A549 (cell line): ENCODE results near the gene NPM1. TPM values are rescaled to one million over a fixed set of nuclear protein-coding genes. Genes with fewer than 3 reads are reported as not detected.
"Not testable (repeated sequence)": the region's sequence is repeated elsewhere in the genome, so short reads cannot be mapped to it uniquely, and the experiment has no call there.

Experiments
- ATAC-seq, 2 experiments: fragments of 200-7000 bp in 1 of 2; fragments of >200 bp in 1 of 2; cut with Nextera tagmentation in 1 of 2; cut with Tn5 transposase in 1 of 2; 3 replicates each; pipeline versions ENCODE4 v1.8.0 to v1.9.1; 2018 to 2020; ENCODE audit warnings: mild to moderate bottlenecking in 1 of 2, moderate library complexity in 1 of 2
- CTCF ChIA-PET: fragments of 300-600 bp; sonication (Branson Sonifier 250); formaldehyde crosslinking; extraction: SDS; loops from one replicate; lab custom pipeline; 2021; ENCODE audit warnings: antibody characterized with exemption, inconsistent platforms; lab: Yijun Ruan, JAX
- POLR2A ChIA-PET: fragments of 350-600 bp; formaldehyde crosslinking; extraction: SDS; loops from one replicate; lab custom pipeline; 2021; ENCODE audit warnings: antibody characterized with exemption, inconsistent platforms; lab: Yijun Ruan, JAX
- DNase-seq, 2 experiments: peaks; one replicate each; pipeline versions ENCODE4 v3.0.0 to v3.0.0-alpha.2; 2011 to 2016; ENCODE audit warnings: low read depth in 1 of 2, low spot score in 1 of 2
- FAIRE-seq: peaks from 2 replicates; lab custom pipeline; 2011; peaks lifted over from hg19 to GRCh38; lab: Jason Lieb, UNC
- H3K27ac ChIP-seq, 2 experiments: fragments of >200 bp; sonication (Bioruptor Twin); formaldehyde crosslinking; 3 replicates each; pipeline ENCODE4 v1.5.1; 2016 to 2017
- H3K4me1 ChIP-seq: fragments of >200 bp; sonication (Bioruptor Twin); formaldehyde crosslinking; 3 replicates; pipeline ENCODE4 v1.6.1; 2016
- H3K4me2 ChIP-seq: fragments of >200 bp; sonication (Bioruptor Twin); formaldehyde crosslinking; 3 replicates; pipeline ENCODE4 v1.6.1; 2016
- H3K4me3 ChIP-seq: fragments of >200 bp; sonication (Bioruptor Twin); formaldehyde crosslinking; 3 replicates; pipeline ENCODE4 v1.5.1; 2016
- H3K9me3 ChIP-seq: fragments of >200 bp; sonication (Bioruptor Twin); formaldehyde crosslinking; 3 replicates; pipeline ENCODE4 v1.6.1; 2016
- BHLHE40 ChIP-seq: IDR thresholded peaks from 2 replicates; pipeline ENCODE4 v1.6.1; 2012; ENCODE audit warnings: low read depth, low read length, inconsistent platforms
- CTCF ChIP-seq: fragments of >200 bp; sonication (Bioruptor Twin); formaldehyde crosslinking; IDR thresholded peaks from 3 replicates; pipeline ENCODE4 v1.5.1; 2016
- EHF ChIP-seq: fragments of 250-450 bp; sonication (Bioruptor Pico); IDR thresholded peaks from 2 replicates; pipeline ENCODE4 v1.5.0; 2020; ENCODE audit warnings: mild to moderate bottlenecking
- FOSB ChIP-seq: fragments of 250-450 bp; sonication (Bioruptor Pico); IDR thresholded peaks from 2 replicates; pipeline ENCODE4 v1.5.0; 2020; ENCODE audit warnings: mild to moderate bottlenecking, moderate library complexity
- FOXS1 ChIP-seq: fragments of 250-450 bp; sonication (Bioruptor Pico); IDR thresholded peaks from 2 replicates; pipeline ENCODE4 v1.5.0; 2020; ENCODE audit warnings: mild to moderate bottlenecking, moderate library complexity
- GATA3 ChIP-seq: IDR thresholded peaks from 2 replicates; pipeline ENCODE4 v1.6.1; 2012; ENCODE audit warnings: borderline replicate concordance
- HES2 ChIP-seq: fragments of >200 bp; sonication (Bioruptor Twin); formaldehyde crosslinking; IDR thresholded peaks from 2 replicates; pipeline ENCODE4 v1.6.1; 2016
- HOXA7 ChIP-seq: fragments of 250-450 bp; sonication (Bioruptor Pico); IDR thresholded peaks from 2 replicates; pipeline ENCODE4 v1.5.0; 2020; ENCODE audit warnings: mild to moderate bottlenecking, moderate library complexity
- JUN ChIP-seq, 2 experiments: fragments of >200 bp; sonication (Bioruptor Twin); formaldehyde crosslinking; IDR thresholded peaks; 2 replicates in 1 of 2; 3 replicates in 1 of 2; pipeline ENCODE4 v1.6.1; 2016 to 2017
- KDM1A ChIP-seq: fragments of 200-600 bp; sonication (generic); IDR thresholded peaks from 2 replicates; pipeline ENCODE4 v1.6.1; 2016; ENCODE audit warnings: low read depth, mild to moderate bottlenecking
- MAFK ChIP-seq: fragments of 450-650 bp; IDR thresholded peaks from 2 replicates; pipeline ENCODE4 v1.6.1; 2014; ENCODE audit not compliant: partially characterized antibody
- MAX ChIP-seq: IDR thresholded peaks from 2 replicates; pipeline ENCODE4 v1.6.1; 2012
- NPAS2 ChIP-seq: fragments of 250-450 bp; sonication (Bioruptor Pico); IDR thresholded peaks from 2 replicates; pipeline ENCODE4 v1.8.0; 2022; ENCODE audit warnings: mild to moderate bottlenecking, moderate library complexity, borderline replicate concordance
- POLR2AphosphoS2 ChIP-seq: conservative IDR thresholded peaks from 2 replicates; pipeline ENCODE4 v1.6.1; 2012; ENCODE audit warnings: low read length, improper control_type of control experiment, inconsistent platforms
- RAD21 ChIP-seq, 2 experiments: fragments of >200 bp in 1 of 2; sonication (Bioruptor Twin) in 1 of 2; formaldehyde crosslinking in 1 of 2; IDR thresholded peaks in 1 of 2; conservative IDR thresholded peaks in 1 of 2; 2 replicates in 1 of 2; 3 replicates in 1 of 2; pipeline ENCODE4 v1.6.1; 2012 to 2018; ENCODE audit warnings: inconsistent platforms in 1 of 2
- RFX5 ChIP-seq: fragments of 450-650 bp; IDR thresholded peaks from 2 replicates; pipeline ENCODE4 v1.7.1; 2014; ENCODE audit warnings: antibody characterized with exemption, mild to moderate bottlenecking, moderate library complexity
- RNF2 ChIP-seq: fragments of 200-600 bp; sonication (generic); IDR thresholded peaks from 2 replicates; pipeline ENCODE4 v1.6.1; 2016; ENCODE audit warnings: low read depth, mild to moderate bottlenecking, antibody characterized with exemption, moderate library complexity, borderline replicate concordance
- SMC3 ChIP-seq: fragments of >200 bp; sonication (Bioruptor Twin); formaldehyde crosslinking; IDR thresholded peaks from 3 replicates; pipeline ENCODE4 v1.6.1; 2018; ENCODE audit warnings: inconsistent platforms
- TFCP2L1 ChIP-seq: fragments of 250-450 bp; sonication (Bioruptor Pico); IDR thresholded peaks from 2 replicates; pipeline ENCODE4 v1.5.0; 2021; ENCODE audit warnings: mild to moderate bottlenecking
- ZC3H11A ChIP-seq: fragments of 450-650 bp; IDR thresholded peaks from 2 replicates; pipeline ENCODE4 v1.6.1; 2014; ENCODE audit warnings: antibody characterized with exemption, mild to moderate bottlenecking
- ZNF302 ChIP-seq: fragments of 250-450 bp; sonication (Bioruptor Pico); IDR thresholded peaks from 2 replicates; pipeline ENCODE4 v1.9.0; 2021; ENCODE audit warnings: inconsistent platforms, mild to moderate bottlenecking, moderate library complexity
- WGBS: methylation state at CpG from one replicate; pipeline ENCODE4 v1.1.6; 2017; ENCODE audit errors: missing lambda C conversion rate; 5-methylcytosine and 5-hydroxymethylcytosine counted together
- polyA plus RNA-seq, 4 experiments: library from polyadenylated mRNA; depleted of rRNA in 3 of 4; stranded (reverse); fragments of >200 nt; fragmentation: RNase III in 1 of 4; extraction: RNeasy Plus Mini Kit Qiagen cat#74134 plus additional on column Dnase treatment in 1 of 4; gene quantifications; 2 replicates in 3 of 4; 3 replicates in 1 of 4; pipeline ENCODE4 v1.2.3, GENCODE V29; 2011 to 2017

NPM1 gene
- polyA plus RNA-seq, 2 of the 4 experiments (the other 2 are of a cell fraction): 3,380 to 5,196 TPM

- 83% methylated on average over 5 of the region's 5 CpGs for whole genome bisulfite sequencing
- H3K9me3 ChIP-seq, DNase-seq, FAIRE-seq, ATAC-seq, H3K4me3 ChIP-seq, POLR2A ChIA-PET, H3K27ac ChIP-seq, H3K4me2 ChIP-seq: not testable (repeated sequence)
- peaks cover 20% of the 10 kb centered on the region; the same call in 2 of the 3 replicates for H3K4me1 ChIP-seq
- CTCF ChIA-PET: interaction anchor here (0.6 to 1.2 kb wide), 4 partner anchors 9 to 775 kb away, joined by 3 read pairs; partner anchors contain the start of gene STK10
Observed at GRCh38 chr5:171413993-171414392, 26.3 kb downstream of the NPM1 start.

- peaks cover 8% of the 10 kb centered on the region; the same call in 2 of the 3 replicates for H3K4me1 ChIP-seq
- FAIRE-seq: no peak
- WGBS: 85% methylated on average over 9 of the region's 9 CpGs
- H3K9me3 ChIP-seq: no peaks in the 10 kb centered on the region
- DNase-seq: no peak
- no peak overlapping the region for H3K27ac ChIP-seq
- TF ChIP-seq TFCP2L1 (CRISPR knock-in tag) (peak; percentile 49), JUN (IDR thresholded peaks at IDR 0.05) (peak in 1 of 2 experiments; percentile 25; a peak in 1 of 5 replicates), RFX5 (no peak)
- no peak; a peak in 1 of 6 replicates for ATAC-seq
- POLR2A ChIA-PET: interaction anchor here (0.7 kb wide), 1 partner anchor 27 kb away, joined by 8 read pairs; no protein-coding TSS in a partner anchor
- no peak overlapping the region for H3K4me3 ChIP-seq
- H3K4me2 ChIP-seq: no peak overlapping the region
- CTCF ChIA-PET: interaction anchor here (0.6 to 1.3 kb wide), 3 partner anchors 9 to 620 kb away, joined by 3 to 4 read pairs (median 4); no protein-coding TSS in a partner anchor
Observed at GRCh38 chr5:171415115-171415730, 27.6 kb downstream of the NPM1 start.

GRCh38 chr5:171416160-171417049, 28.8 kb downstream of the NPM1 start:
- ChIA-PET POLR2A (no interaction called here), CTCF (interaction anchor here (0.6 to 1.3 kb wide), 3 partner anchors 264 to 772 kb away, joined by 3 to 4 read pairs (median 3); partner anchors contain the start of gene STK10)
- no peak overlapping the region for H3K4me3 ChIP-seq
- H3K27ac ChIP-seq: no peak overlapping the region
- H3K4me1 ChIP-seq: peaks cover 7% of the 10 kb centered on the region; the same call in 2 of the 3 replicates
- H3K9me3 ChIP-seq: no peaks in the 10 kb centered on the region
- no peak for DNase-seq
- TF ChIP-seq ZNF302 (no peak), POLR2AphosphoS2 (peak; percentile 62; the same call in 1 of the 2 replicates), HOXA7 (no peak), MAX (no peak), ZC3H11A (no peak), TFCP2L1 (CRISPR knock-in tag) (0 out of 2 replicates have a peak, but pooled peaks have one; percentile 26), RNF2 (no peak)
- H3K4me2 ChIP-seq: no peak overlapping the region
- no peak for FAIRE-seq
- no peak for ATAC-seq
- WGBS: 85% methylated on average over 11 of the region's 11 CpGs

- peak overlapping the region; percentile 20 to 77; a peak in 3 of 6 replicates for H3K27ac ChIP-seq
- H3K4me2 ChIP-seq: peak overlapping the region; percentile 96
- H3K4me3 ChIP-seq: peak overlapping the region; percentile 51
- peak; percentile 49 to 81 for ATAC-seq
- 22% methylated on average over 14 of the region's 26 CpGs for WGBS
- no peak for FAIRE-seq
- H3K9me3 ChIP-seq: no peaks in the 10 kb centered on the region
- H3K4me1 ChIP-seq: peaks cover 7% of the 10 kb centered on the region; the same call in 2 of the 3 replicates
- ChIA-PET CTCF (interaction anchor here (0.6 to 6.8 kb wide), 74 partner anchors 10 to 865 kb away, joined by 3 to 128 read pairs (median 4); partner anchors contain the start of genes STK10 and UBTD2), POLR2A (interaction anchor here (0.6 to 1.6 kb wide), 4 partner anchors 32 to 589 kb away, joined by 3 to 5 read pairs (median 3); no protein-coding TSS in a partner anchor)
- peak; percentile 85 to 96 for DNase-seq
- TF ChIP-seq FOSB (CRISPR knock-in tag) (no peak), SMC3 (peak; percentile 78), RAD21 (conservative IDR thresholded peaks at IDR 0.05 in 1 of 2, IDR thresholded peaks at IDR 0.05 in 1 of 2) (peak; percentile 85 to 93), BHLHE40 (no peak), HES2 (no peak), EHF (CRISPR knock-in tag) (no peak), NPAS2 (CRISPR knock-in tag) (no peak), GATA3 (no peak), MAX (0 out of 2 replicates have a peak, but pooled peaks have one; percentile 17), KDM1A (no peak), CTCF (peak; percentile 83), FOXS1 (CRISPR knock-in tag) (no peak), MAFK (no peak)
Observed at GRCh38 chr5:171418316-171418981, 30.8 kb downstream of the NPM1 start.
